ENCODE measurements around the gene ZNF214. TPM values are rescaled to one million over a fixed set of nuclear protein-coding genes. Genes with fewer than 3 reads are reported as not detected.
"Not testable (repeated sequence)": the region's sequence is repeated elsewhere in the genome, so short reads cannot be mapped to it uniquely, and the experiment has no call there.

ZNF214 gene
- total RNA-seq, 1 experiment from 2014 or later = 1.8 TPM

DNA sequence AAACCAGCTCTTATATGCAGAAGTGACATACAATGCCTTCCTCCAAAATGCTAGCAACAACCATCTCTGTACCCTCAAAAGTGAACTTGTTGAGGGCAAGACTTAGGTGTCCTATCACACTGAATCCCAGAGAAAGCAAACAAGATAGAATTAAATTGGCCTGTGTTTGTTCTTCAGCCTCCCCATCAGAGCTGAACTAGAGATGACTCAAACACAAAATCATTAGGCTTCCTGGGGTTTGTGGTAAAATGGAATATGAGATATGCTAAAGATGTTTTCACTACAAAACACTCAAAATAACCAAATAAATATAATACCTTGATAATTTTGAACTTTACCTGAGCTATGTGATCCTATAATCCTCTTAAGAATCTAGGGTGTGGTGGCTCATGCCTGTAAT lies 31.6 kb downstream of the ZNF214 start:
- no peak for DNase-seq (ENCODE audit: low spot score)

- no peak for DNase-seq (ENCODE audit: low spot score)
Observed at GRCh38 chr11:6986487-6986886, 33.7 kb downstream of the ZNF214 start.

DNA sequence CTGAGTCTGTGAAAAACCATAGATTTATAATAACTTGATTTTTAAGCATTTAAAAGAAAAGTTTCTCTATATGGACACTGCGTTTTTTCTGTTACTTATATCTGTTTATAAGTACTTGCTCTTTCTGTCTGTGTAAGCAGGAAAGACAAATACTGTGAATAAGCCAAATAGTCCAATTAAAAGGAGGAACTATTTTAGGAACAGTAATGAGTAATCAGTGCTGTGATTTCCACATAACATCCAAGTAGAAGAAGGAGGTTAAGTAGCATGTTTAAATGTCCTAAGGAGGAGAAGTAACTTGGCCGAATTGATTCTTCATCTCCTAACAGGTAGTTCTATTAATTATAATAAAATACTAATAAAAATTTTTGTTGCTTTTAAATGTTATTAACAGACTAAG lies 40.8 kb downstream of the ZNF214 start:
- DNase-seq (ENCODE audit: low spot score) = no peak

DNA sequence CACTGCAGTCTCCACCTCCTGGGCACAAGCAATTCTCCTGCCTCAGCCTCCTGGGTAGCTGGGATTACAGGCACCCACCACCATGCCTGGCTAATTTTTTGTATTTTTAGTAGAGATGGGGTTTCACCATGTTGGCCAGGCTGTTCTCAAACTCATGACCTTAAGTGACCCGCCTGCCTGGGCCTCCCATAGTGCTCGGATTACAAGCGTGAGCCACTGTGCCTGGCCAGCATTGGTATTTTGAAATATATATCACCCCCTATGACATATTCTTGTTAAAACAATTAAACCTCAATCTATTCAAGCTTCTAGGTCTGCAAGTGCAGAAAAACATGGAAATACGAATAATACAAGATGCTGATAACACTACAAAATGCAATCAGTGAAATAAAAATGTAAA lies 50.3 kb downstream of the ZNF214 start:
- not testable (repeated sequence) for DNase-seq (ENCODE audit: low spot score)

- DNase-seq (ENCODE audit: low spot score) = no peak
Observed at GRCh38 chr11:6968816-6969215, 51.3 kb downstream of the ZNF214 start.

DNA sequence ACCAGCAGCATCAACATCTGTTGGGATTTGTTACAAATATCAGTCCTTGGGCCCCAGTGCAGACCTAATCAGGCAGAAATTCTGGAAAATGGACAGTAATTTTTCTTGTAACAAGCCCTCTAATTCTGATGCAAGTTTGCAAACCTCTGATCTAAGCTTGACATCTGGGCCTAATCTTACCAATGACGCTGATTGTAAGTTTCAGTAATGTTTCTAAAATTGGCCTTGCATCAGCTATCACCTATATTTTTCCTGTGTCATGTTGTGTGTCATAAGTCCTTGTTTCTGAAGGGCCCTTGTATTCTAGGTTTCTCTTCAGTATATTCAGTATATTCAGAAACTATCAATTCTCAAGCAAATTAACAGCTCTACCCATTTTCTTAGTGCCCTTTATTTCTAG lies 57.5 kb downstream of the ZNF214 start:
- DNase-seq (ENCODE audit: low spot score) = no peak

DNA sequence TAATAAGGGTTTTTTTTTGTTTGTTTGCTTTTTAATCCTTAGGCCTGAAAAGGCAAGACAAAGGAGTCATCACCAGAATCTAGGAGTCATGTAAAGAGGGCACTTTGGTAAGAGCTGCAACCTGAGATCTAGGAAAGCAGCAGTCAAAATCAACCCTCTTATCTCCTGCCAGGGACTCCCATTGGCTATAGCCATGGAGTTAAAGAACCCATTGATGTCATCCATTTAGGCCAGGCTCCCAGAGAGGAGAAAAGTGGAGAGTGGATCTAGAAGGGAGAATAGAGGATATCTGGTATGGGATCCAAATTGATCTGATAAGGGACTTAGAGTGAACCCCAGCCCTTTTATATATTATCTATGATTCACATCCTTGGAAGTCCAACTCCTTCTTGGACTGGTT lies 58.0 kb downstream of the ZNF214 start:
- no peak for DNase-seq (ENCODE audit: low spot score)

GRCh38 chr11:6954248-6954647 lies 65.9 kb downstream of the ZNF214 start:
- not testable (repeated sequence) for DNase-seq (ENCODE audit: low spot score)

Other genes with a start within 250 kb of the ZNF214 start
- not detected in 2 replicates for gene OR2AG2, start 248.4 kb downstream of the ZNF214 start, total RNA-seq (2014; rRNA removed; shearing (Covaris generic))
- gene OR2AG1, start 237.3 kb downstream of the ZNF214 start, total RNA-seq (2014; rRNA removed; shearing (Covaris generic)) = not detected in 2 replicates
- gene OR6A2, start 220.7 kb downstream of the ZNF214 start, total RNA-seq (2014; rRNA removed; shearing (Covaris generic)) = not detected in 2 replicates
- gene OR10A5, start 174.7 kb downstream of the ZNF214 start, total RNA-seq (2014; rRNA removed; shearing (Covaris generic)) = not detected in 2 replicates
- gene OR10A2, start 157.3 kb downstream of the ZNF214 start, total RNA-seq (2014; rRNA removed; shearing (Covaris generic)) = not detected in 2 replicates
- gene OR10A4, start 143.7 kb downstream of the ZNF214 start, total RNA-seq (2014; rRNA removed; shearing (Covaris generic)) = not detected in 2 replicates
- gene OR2D2, start 127.8 kb downstream of the ZNF214 start, total RNA-seq (2014; rRNA removed; shearing (Covaris generic)) = not detected in 2 replicates
- gene OR2D3, start 99.3 kb downstream of the ZNF214 start, total RNA-seq (2014; rRNA removed; shearing (Covaris generic)) = not detected in 2 replicates
- gene ZNF215, start 93.9 kb downstream of the ZNF214 start, total RNA-seq (2014; rRNA removed; shearing (Covaris generic)) = not detected in 2 replicates
- 0.02 TPM in 1 of 2 replicates, not detected in the other for gene NLRP14, start 133 bp upstream of the ZNF214 start, total RNA-seq (2014; rRNA removed; shearing (Covaris generic))
- not detected in 2 replicates for gene RBMXL2, start 68.7 kb upstream of the ZNF214 start, total RNA-seq (2014; rRNA removed; shearing (Covaris generic))
- gene SYT9, start 231.6 kb upstream of the ZNF214 start, total RNA-seq (2014; rRNA removed; shearing (Covaris generic)) = not detected in 2 replicates

Data from A172 (cell line).